ENCODE measurements around the gene EMILIN2.

EMILIN2 gene

GRCh38 chr18:2959341-2959740, 112.5 kb downstream of the EMILIN2 start:
- no peak for DNase-seq

GRCh38 chr18:2960983-2961696, 114.3 kb downstream of the EMILIN2 start:
- no peak for DNase-seq

GRCh38 chr18:2961821-2962220, 115.0 kb downstream of the EMILIN2 start:
- DNase-seq: no peak

- no peak for DNase-seq
Measured at GRCh38 chr18:2963048-2963447, 116.2 kb downstream of the EMILIN2 start.

- no peak for DNase-seq
Measured at GRCh38 chr18:2964361-2965010, 117.7 kb downstream of the EMILIN2 start.

Data from SHP77 (cell line).